Thyroid gland (tissue), 4 donors: Measurements from ENCODE around the gene HOXB3.

ENCODE experiments used
- POLR2A ChIP-seq, 2 donors: fragments of 450-650 bp; IDR thresholded peaks; one replicate each; pipeline ENCODE4 v1.6.1; 2017; ENCODE audit warnings: antibody characterized with exemption in 2 of 2, mild to moderate bottlenecking in 2 of 2, moderate library complexity in 1 of 2
- TF ChIP-seq, protein P1 (sequence below), 6 experiments: fragments of 200-600 bp in 3 of 6; fragments of 450-650 bp in 3 of 6; sonication (generic) in 3 of 6; IDR thresholded peaks; one replicate each; pipeline ENCODE4 v1.5.1; 2016 to 2019; ENCODE audit warnings: antibody characterized with exemption in 6 of 6, mild to moderate bottlenecking in 2 of 6, inconsistent platforms in 1 of 6, moderate library complexity in 1 of 6

GRCh38 chr17:48617471-48618255 lies 27.6 kb upstream of the HOXB3 start:
- TF ChIP-seq, protein P1, sequence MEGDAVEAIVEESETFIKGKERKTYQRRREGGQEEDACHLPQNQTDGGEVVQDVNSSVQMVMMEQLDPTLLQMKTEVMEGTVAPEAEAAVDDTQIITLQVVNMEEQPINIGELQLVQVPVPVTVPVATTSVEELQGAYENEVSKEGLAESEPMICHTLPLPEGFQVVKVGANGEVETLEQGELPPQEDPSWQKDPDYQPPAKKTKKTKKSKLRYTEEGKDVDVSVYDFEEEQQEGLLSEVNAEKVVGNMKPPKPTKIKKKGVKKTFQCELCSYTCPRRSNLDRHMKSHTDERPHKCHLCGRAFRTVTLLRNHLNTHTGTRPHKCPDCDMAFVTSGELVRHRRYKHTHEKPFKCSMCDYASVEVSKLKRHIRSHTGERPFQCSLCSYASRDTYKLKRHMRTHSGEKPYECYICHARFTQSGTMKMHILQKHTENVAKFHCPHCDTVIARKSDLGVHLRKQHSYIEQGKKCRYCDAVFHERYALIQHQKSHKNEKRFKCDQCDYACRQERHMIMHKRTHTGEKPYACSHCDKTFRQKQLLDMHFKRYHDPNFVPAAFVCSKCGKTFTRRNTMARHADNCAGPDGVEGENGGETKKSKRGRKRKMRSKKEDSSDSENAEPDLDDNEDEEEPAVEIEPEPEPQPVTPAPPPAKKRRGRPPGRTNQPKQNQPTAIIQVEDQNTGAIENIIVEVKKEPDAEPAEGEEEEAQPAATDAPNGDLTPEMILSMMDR (IDR thresholded peaks at IDR 0.05) = no peak
- TF ChIP-seq POLR2A (IDR thresholded peaks at IDR 0.05) = no peak
